ENCODE measurements around the gene ERVK3-1.

GRCh38 chr19:58317476-58318072, 12.4 kb downstream of the ERVK3-1 start:
- TF ChIP-seq CTCF (IDR thresholded peaks at IDR 0.05; ENCODE audit: low read length): no peak
- TF ChIP-seq EZH2 (IDR thresholded peaks at IDR 0.05; ENCODE audit: borderline replicate concordance, low read length): no peak
